HepG2 (cell line): Measurements from ENCODE around the gene SPNS3. TPM values are rescaled to one million over a fixed set of nuclear protein-coding genes. Genes with fewer than 3 reads are reported as not detected.

Experiments used
- ATF5 ChIP-seq: sonication (generic); formaldehyde crosslinking; IDR thresholded peaks from 2 replicates; pipeline ENCODE4 v1.4.0; 2020; ENCODE audit warnings: mild to moderate bottlenecking, low read depth, missing genetic modification reagents
- CSRNP1 ChIP-seq: sonication (generic); formaldehyde crosslinking; IDR thresholded peaks from 2 replicates; pipeline ENCODE4 v1.8.1; 2023; ENCODE audit warnings: mild to moderate bottlenecking, missing genetic modification reagents
- GATAD2A ChIP-seq: IDR thresholded peaks from 2 replicates; pipeline ENCODE4 v1.6.1; 2016
- HES4 ChIP-seq: sonication (generic); formaldehyde crosslinking; IDR thresholded peaks from 2 replicates; pipeline ENCODE4 v1.9.0; 2021; ENCODE audit warnings: mild to moderate bottlenecking, missing genetic modification reagents, borderline replicate concordance
- HMGA1 ChIP-seq: sonication (generic); formaldehyde crosslinking; conservative IDR thresholded peaks from 2 replicates; pipeline ENCODE4 v1.4.0; 2020; ENCODE audit warnings: missing genetic modification reagents
- IKZF5 ChIP-seq: IDR thresholded peaks from 2 replicates; pipeline ENCODE4 v1.6.1; 2018; ENCODE audit warnings: missing genetic modification reagents, mild to moderate bottlenecking, missing compliant biosample characterization
- MTA1 ChIP-seq: sonication (generic); formaldehyde crosslinking; IDR thresholded peaks from 2 replicates; pipeline ENCODE4 v1.4.0; 2020; ENCODE audit warnings: missing genetic modification reagents, mild to moderate bottlenecking, borderline replicate concordance
- ONECUT2 ChIP-seq: sonication (generic); formaldehyde crosslinking; IDR thresholded peaks from 2 replicates; pipeline ENCODE4 v1.4.0; 2020; ENCODE audit warnings: missing genetic modification reagents
- RXRB ChIP-seq: IDR thresholded peaks from 2 replicates; pipeline ENCODE4 v1.6.1; 2016; ENCODE audit warnings: borderline replicate concordance, missing genetic modification reagents, missing compliant biosample characterization
- SIN3B ChIP-seq: fragments of 150-350 bp; IDR thresholded peaks from 2 replicates; pipeline ENCODE4 v1.6.1; 2014; ENCODE audit warnings: low read length
- TBP ChIP-seq: sonication (generic); formaldehyde crosslinking; IDR thresholded peaks from 2 replicates; pipeline ENCODE4 v1.5.0; 2020; ENCODE audit warnings: missing genetic modification reagents
- TCF7L2 ChIP-seq: IDR thresholded peaks from 2 replicates; pipeline ENCODE4 v1.6.1; 2011; ENCODE audit warnings: mild to moderate bottlenecking, low read depth, low read length, moderate library complexity
- ZBTB33 ChIP-seq: sonication (generic); formaldehyde crosslinking; IDR thresholded peaks from 2 replicates; pipeline ENCODE4 v1.4.0; 2020; ENCODE audit warnings: missing genetic modification reagents
- ZBTB34 ChIP-seq: sonication (generic); formaldehyde crosslinking; IDR thresholded peaks from 2 replicates; pipeline ENCODE4 v1.8.0; 2022; ENCODE audit warnings: mild to moderate bottlenecking, missing genetic modification reagents
- ZNF253 ChIP-seq: sonication (generic); formaldehyde crosslinking; IDR thresholded peaks from 2 replicates; pipeline ENCODE4 v1.8.0; 2022; ENCODE audit warnings: mild to moderate bottlenecking, missing genetic modification reagents, borderline replicate concordance
- ZNF280D ChIP-seq: sonication (generic); formaldehyde crosslinking; IDR thresholded peaks from 2 replicates; pipeline ENCODE4 v1.5.1; 2020; ENCODE audit warnings: mild to moderate bottlenecking, missing genetic modification reagents
- ZNF720 ChIP-seq: sonication (generic); formaldehyde crosslinking; IDR thresholded peaks from 2 replicates; pipeline ENCODE4 v1.4.0; 2020; ENCODE audit warnings: missing genetic modification reagents
- polyA plus RNA-seq, 8 experiments: library from polyadenylated mRNA; depleted of rRNA in 3 of 8; stranded (reverse) in 7 of 8; unstranded in 1 of 8; fragments of >200 nt; fragmentation: Illumina TruSeq in 4 of 8; extraction: Trizol in 4 of 8; gene quantifications; 2 replicates each; pipeline versions ENCODE4 v1.2.1 to v1.2.3, GENCODE V29; 2011 to 2016; ENCODE audit warnings: low read depth in 4 of 8, missing spikeins in 1 of 8, mixed read lengths in 1 of 8; ENCODE audit not compliant: insufficient read depth in 1 of 8
- total RNA-seq, 5 experiments: library from RNA; depleted of rRNA; stranded (reverse); fragments of >200 nt; fragmentation: Illumina TruSeq; extraction: Trizol; gene quantifications; 2 replicates each; pipeline ENCODE4 v1.2.3, GENCODE V29; 2016; ENCODE audit warnings: low read depth in 1 of 5

Gene SPNS3
- total and polyA plus RNA-seq, 2 of the 13 experiments (the other 11 are each of a cell fraction or from before 2014, with no cell fraction given): not detected

- peak; percentile 28; the same call in 1 of the 2 replicates for TF ChIP-seq CSRNP1 (CRISPR knock-in tag)
- no peak for TF ChIP-seq ZBTB33 (CRISPR knock-in tag)
- TF ChIP-seq TBP (CRISPR knock-in tag): no peak
- 0 out of 2 replicates have a peak, but pooled peaks have one; percentile 46 for TF ChIP-seq ZNF720 (CRISPR knock-in tag)
- peak; percentile 90 for TF ChIP-seq HES4 (CRISPR knock-in tag)
- no peak for TF ChIP-seq ZNF280D (CRISPR knock-in tag)
- peak; percentile 66; the same call in 1 of the 2 replicates for TF ChIP-seq ONECUT2
- no peak for TF ChIP-seq ZBTB34
- no peak for TF ChIP-seq SIN3B
- TF ChIP-seq ATF5: 0 out of 2 replicates have a peak, but pooled peaks have one; percentile 52
- TF ChIP-seq GATAD2A (CRISPR knock-in tag): peak; percentile 71
- no peak for TF ChIP-seq ZNF253
- TF ChIP-seq MTA1 (CRISPR knock-in tag): no peak
- TF ChIP-seq TCF7L2: no peak
- peak; percentile 84 for TF ChIP-seq RXRB (CRISPR knock-in tag)
- peak; percentile 85; the same call in 1 of the 2 replicates for TF ChIP-seq IKZF5 (CRISPR knock-in tag)
- TF ChIP-seq HMGA1 (CRISPR knock-in tag): no peak
Measured at GRCh38 chr17:4492721-4493561, 59.2 kb downstream of the SPNS3 start (continued).
